ENCODE results near the gene PABPN1. TPM values are rescaled to one million over a fixed set of nuclear protein-coding genes. Genes with fewer than 3 reads are reported as not detected.

The PABPN1 gene
- total and polyA plus RNA-seq, 9 of the 15 experiments (the other 6 are each of a cell fraction or from before 2014, with no cell fraction given) = 32.6 to 388 (median 178) TPM

DNA sequence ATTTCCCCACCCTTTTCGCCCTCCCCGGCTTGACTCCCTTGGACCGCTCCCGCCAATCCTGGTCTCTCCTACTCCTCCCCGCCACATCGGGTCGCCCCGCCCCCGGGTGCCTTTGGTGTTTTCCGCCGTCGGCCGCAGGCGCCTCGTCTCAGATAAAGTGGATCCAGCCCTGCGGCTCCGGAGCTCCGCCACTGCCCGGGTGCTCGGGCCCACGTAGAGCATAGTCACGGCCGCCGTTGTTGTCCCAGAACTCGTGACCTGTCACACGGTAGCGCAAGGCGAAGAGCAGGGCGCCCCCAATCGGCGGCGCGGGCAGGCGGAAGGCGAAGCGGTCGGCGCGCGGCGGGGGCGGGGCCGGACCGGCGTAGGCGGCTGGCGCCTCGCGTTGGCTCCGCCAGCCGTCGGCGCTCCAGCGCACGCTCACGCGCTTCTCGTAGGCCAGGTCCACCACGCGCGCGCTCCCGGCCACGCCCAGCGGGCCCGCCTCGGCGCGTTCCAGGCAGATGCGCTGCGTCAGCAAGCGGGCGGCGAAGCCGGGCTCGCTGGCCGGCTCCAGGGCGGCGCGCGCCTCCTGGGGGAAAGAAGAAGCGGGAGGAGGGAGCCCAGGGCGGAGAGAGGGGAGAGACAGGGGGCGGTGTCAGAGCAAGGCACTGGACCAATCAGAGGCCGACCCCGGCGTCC is 19.8 kb upstream of the PABPN1 start (continued):
- TF ChIP-seq, protein P1, sequence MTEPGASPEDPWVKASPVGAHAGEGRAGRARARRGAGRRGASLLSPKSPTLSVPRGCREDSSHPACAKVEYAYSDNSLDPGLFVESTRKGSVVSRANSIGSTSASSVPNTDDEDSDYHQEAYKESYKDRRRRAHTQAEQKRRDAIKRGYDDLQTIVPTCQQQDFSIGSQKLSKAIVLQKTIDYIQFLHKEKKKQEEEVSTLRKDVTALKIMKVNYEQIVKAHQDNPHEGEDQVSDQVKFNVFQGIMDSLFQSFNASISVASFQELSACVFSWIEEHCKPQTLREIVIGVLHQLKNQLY (CRISPR knock-in tag; conservative IDR thresholded peaks at IDR 0.05) = no peak
- TF ChIP-seq NFYB (IDR thresholded peaks at IDR 0.05; ENCODE audit: extremely low read depth, insufficient read length) (no peak), TFAP4 (CRISPR knock-in tag; IDR thresholded peaks at IDR 0.05; ENCODE audit: borderline replicate concordance) (peak; percentile 76), NEUROD1 (IDR thresholded peaks at IDR 0.05; ENCODE audit: borderline replicate concordance, low read depth, low read length, partially characterized antibody) (peak; percentile 70), U2AF2 (optimal IDR thresholded peaks at IDR 0.05; ENCODE audit: low read depth, low read length) (no peak), SIN3B (IDR thresholded peaks at IDR 0.05; ENCODE audit: low read depth) (no peak), SMAD3 (CRISPR knock-in tag; conservative IDR thresholded peaks at IDR 0.05) (no peak), ZFX (CRISPR knock-in tag; IDR thresholded peaks at IDR 0.05) (no peak), HNRNPH1 (optimal IDR thresholded peaks at IDR 0.05; ENCODE audit: low read depth, low read length) (no peak), MECOM (CRISPR knock-in tag; IDR thresholded peaks at IDR 0.05) (no peak), MCM7 (IDR thresholded peaks at IDR 0.05) (no peak), SMAD1 (IDR thresholded peaks at IDR 0.05; ENCODE audit: low read depth, low read length, partially characterized antibody) (peak; percentile 41), ASH1L (IDR thresholded peaks at IDR 0.05; ENCODE audit: borderline replicate concordance, low read depth, partially characterized antibody) (no peak), GTF2A2 (tag; IDR thresholded peaks at IDR 0.05) (no peak), E2F4 (CRISPR knock-in tag; IDR thresholded peaks at IDR 0.05; ENCODE audit: low read depth) (no peak), TSC22D4 (tag; IDR thresholded peaks at IDR 0.05) (no peak), GATAD2B (IDR thresholded peaks at IDR 0.05; ENCODE audit: borderline replicate concordance) (no peak), KLF16 (IDR thresholded peaks at IDR 0.05) (no peak), RBM34 (IDR thresholded peaks at IDR 0.05; ENCODE audit: borderline replicate concordance, insufficient read depth, low read length) (no peak), RHOXF2B (CRISPR knock-in tag; conservative IDR thresholded peaks at IDR 0.05) (no peak), ZBED1 (IDR thresholded peaks at IDR 0.05) (no peak), SMARCE1 (IDR thresholded peaks at IDR 0.05) (no peak), SUPT5H (IDR thresholded peaks at IDR 0.05) (no peak; the same call in none of the 2 replicates), ZNF644 (tag; IDR thresholded peaks at IDR 0.05; ENCODE audit: low read depth) (peak; percentile 88)
- TF ChIP-seq, protein P2, sequence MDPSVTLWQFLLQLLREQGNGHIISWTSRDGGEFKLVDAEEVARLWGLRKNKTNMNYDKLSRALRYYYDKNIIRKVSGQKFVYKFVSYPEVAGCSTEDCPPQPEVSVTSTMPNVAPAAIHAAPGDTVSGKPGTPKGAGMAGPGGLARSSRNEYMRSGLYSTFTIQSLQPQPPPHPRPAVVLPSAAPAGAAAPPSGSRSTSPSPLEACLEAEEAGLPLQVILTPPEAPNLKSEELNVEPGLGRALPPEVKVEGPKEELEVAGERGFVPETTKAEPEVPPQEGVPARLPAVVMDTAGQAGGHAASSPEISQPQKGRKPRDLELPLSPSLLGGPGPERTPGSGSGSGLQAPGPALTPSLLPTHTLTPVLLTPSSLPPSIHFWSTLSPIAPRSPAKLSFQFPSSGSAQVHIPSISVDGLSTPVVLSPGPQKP (CRISPR knock-in tag; IDR thresholded peaks at IDR 0.05) = no peak

Measured in K562 (cell line).